ENCODE data around the gene TNFRSF21. TPM values are rescaled to one million over a fixed set of nuclear protein-coding genes. Genes with fewer than 3 reads are reported as not detected.

TNFRSF21 gene
- total and polyA plus RNA-seq, 9 of the 15 experiments (the other 6 are each of a cell fraction or from before 2014, with no cell fraction given), result 0.63 to 5.7 (median 2.2) TPM

DNA sequence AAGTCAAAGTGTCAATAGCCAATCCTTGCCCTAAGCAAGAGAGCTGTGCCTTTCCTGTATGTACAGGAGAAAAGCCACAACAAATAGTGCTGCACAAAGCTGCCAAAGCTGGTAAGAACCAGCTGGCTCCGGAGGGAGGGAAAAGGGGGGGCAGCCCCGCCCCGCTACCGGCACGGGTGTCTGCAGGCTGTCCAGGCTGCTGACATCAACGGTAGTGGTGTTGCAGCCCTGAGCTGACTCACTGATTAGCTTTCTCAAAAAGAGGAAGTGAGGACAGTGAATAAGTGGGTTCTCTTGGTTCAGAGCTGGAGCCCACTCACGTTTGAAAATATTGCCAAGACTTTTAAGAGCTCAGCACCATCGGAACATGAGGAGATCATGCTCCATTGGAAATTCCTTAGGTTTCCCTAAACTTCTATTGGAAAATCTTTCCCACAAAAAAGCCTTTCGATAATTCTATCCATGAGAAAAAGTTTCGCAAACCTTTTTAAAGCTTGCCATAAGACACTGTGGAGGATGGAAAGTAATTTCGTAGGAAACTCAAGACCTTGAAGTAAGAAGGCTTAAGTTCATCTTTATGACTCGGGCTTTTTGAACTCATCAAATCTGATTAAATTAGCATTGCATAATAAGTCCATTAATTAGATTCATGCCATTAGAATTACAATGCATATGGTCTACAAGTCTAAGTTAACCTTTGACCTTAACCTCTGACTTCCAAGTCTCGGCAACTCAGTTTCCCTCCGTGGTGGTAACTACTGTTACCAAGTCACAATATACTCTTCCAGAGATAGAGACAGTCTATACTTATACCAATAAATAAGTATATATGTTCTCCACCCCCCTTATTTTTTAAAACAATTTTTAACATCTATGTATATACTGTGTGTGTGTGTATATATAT lies 67.0 kb downstream of the TNFRSF21 start (continued):
- TF ChIP-seq, protein P1, sequence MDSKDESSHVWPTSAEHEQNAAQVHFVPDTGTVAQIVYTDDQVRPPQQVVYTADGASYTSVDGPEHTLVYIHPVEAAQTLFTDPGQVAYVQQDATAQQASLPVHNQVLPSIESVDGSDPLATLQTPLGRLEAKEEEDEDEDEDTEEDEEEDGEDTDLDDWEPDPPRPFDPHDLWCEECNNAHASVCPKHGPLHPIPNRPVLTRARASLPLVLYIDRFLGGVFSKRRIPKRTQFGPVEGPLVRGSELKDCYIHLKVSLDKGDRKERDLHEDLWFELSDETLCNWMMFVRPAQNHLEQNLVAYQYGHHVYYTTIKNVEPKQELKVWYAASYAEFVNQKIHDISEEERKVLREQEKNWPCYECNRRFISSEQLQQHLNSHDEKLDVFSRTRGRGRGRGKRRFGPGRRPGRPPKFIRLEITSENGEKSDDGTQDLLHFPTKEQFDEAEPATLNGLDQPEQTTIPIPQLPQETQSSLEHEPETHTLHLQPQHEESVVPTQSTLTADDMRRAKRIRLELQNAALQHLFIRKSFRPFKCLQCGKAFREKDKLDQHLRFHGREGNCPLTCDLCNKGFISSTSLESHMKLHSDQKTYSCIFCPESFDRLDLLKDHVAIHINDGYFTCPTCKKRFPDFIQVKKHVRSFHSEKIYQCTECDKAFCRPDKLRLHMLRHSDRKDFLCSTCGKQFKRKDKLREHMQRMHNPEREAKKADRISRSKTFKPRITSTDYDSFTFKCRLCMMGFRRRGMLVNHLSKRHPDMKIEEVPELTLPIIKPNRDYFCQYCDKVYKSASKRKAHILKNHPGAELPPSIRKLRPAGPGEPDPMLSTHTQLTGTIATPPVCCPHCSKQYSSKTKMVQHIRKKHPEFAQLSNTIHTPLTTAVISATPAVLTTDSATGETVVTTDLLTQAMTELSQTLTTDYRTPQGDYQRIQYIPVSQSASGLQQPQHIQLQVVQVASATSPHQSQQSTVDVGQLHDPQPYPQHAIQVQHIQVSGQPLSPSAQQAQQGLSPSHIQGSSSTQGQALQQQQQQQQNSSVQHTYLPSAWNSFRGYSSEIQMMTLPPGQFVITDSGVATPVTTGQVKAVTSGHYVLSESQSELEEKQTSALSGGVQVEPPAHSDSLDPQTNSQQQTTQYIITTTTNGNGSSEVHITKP (IDR thresholded peaks at IDR 0.05; ENCODE audit: partially characterized antibody), result peak; percentile 39
- TF ChIP-seq NR4A1 (CRISPR knock-in tag; IDR thresholded peaks at IDR 0.05), result no peak
- peak; percentile 62 for TF ChIP-seq NR4A1 (tag; IDR thresholded peaks at IDR 0.05)
- no peak for TF ChIP-seq NR0B1 (IDR thresholded peaks at IDR 0.05; ENCODE audit: partially characterized antibody)
- peak; percentile 95 for TF ChIP-seq SMARCC2 (IDR thresholded peaks at IDR 0.05; ENCODE audit: low read depth)
- TF ChIP-seq, protein P2, sequence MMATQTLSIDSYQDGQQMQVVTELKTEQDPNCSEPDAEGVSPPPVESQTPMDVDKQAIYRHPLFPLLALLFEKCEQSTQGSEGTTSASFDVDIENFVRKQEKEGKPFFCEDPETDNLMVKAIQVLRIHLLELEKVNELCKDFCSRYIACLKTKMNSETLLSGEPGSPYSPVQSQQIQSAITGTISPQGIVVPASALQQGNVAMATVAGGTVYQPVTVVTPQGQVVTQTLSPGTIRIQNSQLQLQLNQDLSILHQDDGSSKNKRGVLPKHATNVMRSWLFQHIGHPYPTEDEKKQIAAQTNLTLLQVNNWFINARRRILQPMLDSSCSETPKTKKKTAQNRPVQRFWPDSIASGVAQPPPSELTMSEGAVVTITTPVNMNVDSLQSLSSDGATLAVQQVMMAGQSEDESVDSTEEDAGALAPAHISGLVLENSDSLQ (IDR thresholded peaks at IDR 0.05), result peak; percentile 84
- TF ChIP-seq ETV5 (CRISPR knock-in tag; IDR thresholded peaks at IDR 0.05; ENCODE audit: low read depth), result peak; percentile 85
- TF ChIP-seq, protein P3, sequence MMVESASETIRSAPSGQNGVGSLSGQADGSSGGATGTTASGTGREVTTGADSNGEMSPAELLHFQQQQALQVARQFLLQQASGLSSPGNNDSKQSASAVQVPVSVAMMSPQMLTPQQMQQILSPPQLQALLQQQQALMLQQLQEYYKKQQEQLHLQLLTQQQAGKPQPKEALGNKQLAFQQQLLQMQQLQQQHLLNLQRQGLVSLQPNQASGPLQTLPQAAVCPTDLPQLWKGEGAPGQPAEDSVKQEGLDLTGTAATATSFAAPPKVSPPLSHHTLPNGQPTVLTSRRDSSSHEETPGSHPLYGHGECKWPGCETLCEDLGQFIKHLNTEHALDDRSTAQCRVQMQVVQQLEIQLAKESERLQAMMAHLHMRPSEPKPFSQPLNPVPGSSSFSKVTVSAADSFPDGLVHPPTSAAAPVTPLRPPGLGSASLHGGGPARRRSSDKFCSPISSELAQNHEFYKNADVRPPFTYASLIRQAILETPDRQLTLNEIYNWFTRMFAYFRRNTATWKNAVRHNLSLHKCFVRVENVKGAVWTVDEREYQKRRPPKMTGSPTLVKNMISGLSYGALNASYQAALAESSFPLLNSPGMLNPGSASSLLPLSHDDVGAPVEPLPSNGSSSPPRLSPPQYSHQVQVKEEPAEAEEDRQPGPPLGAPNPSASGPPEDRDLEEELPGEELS (CRISPR knock-in tag; IDR thresholded peaks at IDR 0.05; ENCODE audit: borderline replicate concordance), result 0 out of 2 replicates have a peak, but pooled peaks have one; percentile 61
- peak; percentile 70 for TF ChIP-seq NFIC (IDR thresholded peaks at IDR 0.05)
- no peak for TF ChIP-seq BDP1 (IDR thresholded peaks at IDR 0.05; ENCODE audit: insufficient read depth, insufficient read length)
- peak in 1 of 2 experiments; percentile 90; a peak in 2 of 4 replicates for TF ChIP-seq KDM1A (IDR thresholded peaks at IDR 0.05)
- peak; percentile 11; the same call in 1 of the 2 replicates for TF ChIP-seq ZFX (CRISPR knock-in tag; IDR thresholded peaks at IDR 0.05)
- no peak for TF ChIP-seq SIRT6 (IDR thresholded peaks at IDR 0.05; ENCODE audit: low read depth, low read length)
- TF ChIP-seq MEF2A (IDR thresholded peaks at IDR 0.05; ENCODE audit: control insufficient read depth, low read depth, low read length), result 0 out of 2 replicates have a peak, but pooled peaks have one; percentile 21
- peak; percentile 76 for TF ChIP-seq MAFK (IDR thresholded peaks at IDR 0.05; ENCODE audit: low read length)
- no peak for TF ChIP-seq NONO (IDR thresholded peaks at IDR 0.05; ENCODE audit: low read depth in 2 of 2, low read length in 1 of 2)
- 0 out of 2 replicates have a peak, but pooled peaks have one; percentile 51 for TF ChIP-seq SMAD3 (CRISPR knock-in tag; conservative IDR thresholded peaks at IDR 0.05)
- 0 out of 2 replicates have a peak, but pooled peaks have one; percentile 41 for TF ChIP-seq ZNF444 (CRISPR knock-in tag; IDR thresholded peaks at IDR 0.05)
- TF ChIP-seq FOSL1 (tag; conservative IDR thresholded peaks at IDR 0.05), result peak; percentile 99
- TF ChIP-seq ZC3H8 (IDR thresholded peaks at IDR 0.05), result no peak
